Measurements from ENCODE around the gene ART4.

DNA sequence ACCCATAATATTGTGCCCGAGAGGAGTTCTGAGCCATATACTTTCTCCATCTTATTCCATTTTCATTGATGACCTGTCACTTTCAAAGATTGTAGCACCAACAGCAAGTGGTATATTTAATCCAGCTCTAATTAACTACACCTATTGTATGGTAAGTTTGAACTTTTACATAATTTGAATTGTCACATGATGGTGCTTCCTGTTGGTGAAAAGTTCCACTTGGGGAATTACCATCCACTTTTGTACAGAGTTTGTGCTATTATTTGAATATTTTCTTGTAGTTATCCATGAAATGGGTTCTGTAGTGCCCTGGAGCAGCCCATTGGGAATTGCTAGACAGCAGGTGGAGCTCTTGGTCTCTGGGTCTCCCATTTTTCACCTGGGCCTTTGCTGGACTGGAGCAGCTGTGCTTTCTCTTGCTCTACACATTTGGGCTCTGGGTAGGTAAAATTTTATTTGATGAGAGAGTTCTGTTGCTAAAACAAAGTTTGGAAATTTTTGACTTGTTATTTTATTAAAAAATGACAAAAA lies 32.3 kb downstream of the ART4 start:
- TF ChIP-seq, protein P1, sequence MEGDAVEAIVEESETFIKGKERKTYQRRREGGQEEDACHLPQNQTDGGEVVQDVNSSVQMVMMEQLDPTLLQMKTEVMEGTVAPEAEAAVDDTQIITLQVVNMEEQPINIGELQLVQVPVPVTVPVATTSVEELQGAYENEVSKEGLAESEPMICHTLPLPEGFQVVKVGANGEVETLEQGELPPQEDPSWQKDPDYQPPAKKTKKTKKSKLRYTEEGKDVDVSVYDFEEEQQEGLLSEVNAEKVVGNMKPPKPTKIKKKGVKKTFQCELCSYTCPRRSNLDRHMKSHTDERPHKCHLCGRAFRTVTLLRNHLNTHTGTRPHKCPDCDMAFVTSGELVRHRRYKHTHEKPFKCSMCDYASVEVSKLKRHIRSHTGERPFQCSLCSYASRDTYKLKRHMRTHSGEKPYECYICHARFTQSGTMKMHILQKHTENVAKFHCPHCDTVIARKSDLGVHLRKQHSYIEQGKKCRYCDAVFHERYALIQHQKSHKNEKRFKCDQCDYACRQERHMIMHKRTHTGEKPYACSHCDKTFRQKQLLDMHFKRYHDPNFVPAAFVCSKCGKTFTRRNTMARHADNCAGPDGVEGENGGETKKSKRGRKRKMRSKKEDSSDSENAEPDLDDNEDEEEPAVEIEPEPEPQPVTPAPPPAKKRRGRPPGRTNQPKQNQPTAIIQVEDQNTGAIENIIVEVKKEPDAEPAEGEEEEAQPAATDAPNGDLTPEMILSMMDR (tag by site-specific recombination; IDR thresholded peaks at IDR 0.05), result no peak
- TF ChIP-seq ZNF10 (tag by site-specific recombination; IDR thresholded peaks at IDR 0.05) (no peak), ZNF133 (tag by site-specific recombination; IDR thresholded peaks at IDR 0.05) (no peak), ZNF707 (tag by site-specific recombination; IDR thresholded peaks at IDR 0.05) (no peak), ZNF211 (tag by site-specific recombination; IDR thresholded peaks at IDR 0.05; ENCODE audit: low read depth) (no peak), TCF7L2 (IDR thresholded peaks at IDR 0.05; ENCODE audit: borderline replicate concordance, low read depth, low read length) (no peak), SALL2 (tag by site-specific recombination; IDR thresholded peaks at IDR 0.05; ENCODE audit: borderline replicate concordance) (no peak)
- TF ChIP-seq, protein P2, sequence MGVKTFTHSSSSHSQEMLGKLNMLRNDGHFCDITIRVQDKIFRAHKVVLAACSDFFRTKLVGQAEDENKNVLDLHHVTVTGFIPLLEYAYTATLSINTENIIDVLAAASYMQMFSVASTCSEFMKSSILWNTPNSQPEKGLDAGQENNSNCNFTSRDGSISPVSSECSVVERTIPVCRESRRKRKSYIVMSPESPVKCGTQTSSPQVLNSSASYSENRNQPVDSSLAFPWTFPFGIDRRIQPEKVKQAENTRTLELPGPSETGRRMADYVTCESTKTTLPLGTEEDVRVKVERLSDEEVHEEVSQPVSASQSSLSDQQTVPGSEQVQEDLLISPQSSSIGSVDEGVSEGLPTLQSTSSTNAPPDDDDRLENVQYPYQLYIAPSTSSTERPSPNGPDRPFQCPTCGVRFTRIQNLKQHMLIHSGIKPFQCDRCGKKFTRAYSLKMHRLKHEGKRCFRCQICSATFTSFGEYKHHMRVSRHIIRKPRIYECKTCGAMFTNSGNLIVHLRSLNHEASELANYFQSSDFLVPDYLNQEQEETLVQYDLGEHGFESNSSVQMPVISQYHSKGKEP (tag by site-specific recombination; IDR thresholded peaks at IDR 0.05), result no peak
- TF ChIP-seq, protein P3, sequence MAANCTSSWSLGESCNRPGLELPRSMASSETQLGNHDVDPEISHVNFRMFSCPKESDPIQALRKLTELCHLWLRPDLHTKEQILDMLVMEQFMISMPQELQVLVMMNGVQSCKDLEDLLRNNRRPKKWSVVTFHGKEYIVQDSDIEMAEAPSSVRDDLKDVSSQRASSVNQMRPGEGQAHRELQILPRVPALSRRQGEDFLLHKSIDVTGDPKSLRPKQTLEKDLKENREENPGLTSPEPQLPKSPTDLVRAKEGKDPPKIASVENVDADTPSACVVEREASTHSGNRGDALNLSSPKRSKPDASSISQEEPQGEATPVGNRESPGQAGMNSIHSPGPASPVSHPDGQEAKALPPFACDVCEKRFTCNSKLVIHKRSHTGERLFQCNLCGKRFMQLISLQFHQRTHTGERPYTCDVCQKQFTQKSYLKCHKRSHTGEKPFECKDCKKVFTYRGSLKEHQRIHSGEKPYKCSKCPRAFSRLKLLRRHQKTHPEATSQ (tag by site-specific recombination; IDR thresholded peaks at IDR 0.05), result no peak
